OCI-LY3 (cell line): ENCODE data around the gene TAB3.
"Not testable (repeated sequence)": the region's sequence is repeated elsewhere in the genome, so short reads cannot be mapped to it uniquely, and the experiment has no call there.

ENCODE experiments used
- H2AFZ ChIP-seq: fragments of 200-600, 300-600 bp; shearing (Covaris generic); 2 replicates; pipeline ENCODE4 v1.6.0; 2014; ENCODE audit warnings: antibody characterized with exemption, low read depth, low read length
- H3K27ac ChIP-seq: fragments of 200-600, 300-600 bp; sonication (generic); 2 replicates; pipeline ENCODE4 v1.5.1; 2014; ENCODE audit warnings: mild to moderate bottlenecking, low read length, moderate library complexity, mixed read lengths
- H3K27me3 ChIP-seq: fragments of 200-600, 300-600 bp; sonication (generic); 2 replicates; pipeline ENCODE4 v1.6.1; 2014; ENCODE audit warnings: low read depth, low read length, mixed read lengths
- H3K36me3 ChIP-seq: fragments of 200-600, 300-600 bp; sonication (generic); replicated peaks from 2 replicates; pipeline ENCODE3; 2014; ENCODE audit warnings: low read depth, low read length, mixed read lengths
- H3K4me1 ChIP-seq: fragments of 300-600, 200-600 bp; sonication (generic); 2 replicates; pipeline ENCODE4 v1.6.1; 2014; ENCODE audit warnings: low read length, mixed read lengths
- H3K4me2 ChIP-seq: fragments of 200-600, 300-600 bp; sonication (generic); 2 replicates; pipeline ENCODE4 v1.6.1; 2014; ENCODE audit warnings: low read length, mixed read lengths
- H3K4me3 ChIP-seq: fragments of 300-600, 200-600 bp; sonication (generic); 2 replicates; pipeline ENCODE4 v1.5.1; 2014; ENCODE audit warnings: antibody characterized with exemption, mild to moderate bottlenecking, low read length, moderate library complexity
- H3K79me2 ChIP-seq: fragments of 300-600, 200-600 bp; shearing (Covaris generic); 2 replicates; pipeline ENCODE4 v1.6.1; 2014; ENCODE audit warnings: mild to moderate bottlenecking, low read length, mixed read lengths
- H3K9ac ChIP-seq: fragments of 300-600, 200-600 bp; shearing (Covaris generic); 2 replicates; pipeline ENCODE4 v1.6.0; 2014; ENCODE audit warnings: mild to moderate bottlenecking, low read length, moderate library complexity
- H3K9me3 ChIP-seq: fragments of 200-600, 300-600 bp; shearing (Covaris generic); 2 replicates; pipeline ENCODE4 v1.6.1; 2014; ENCODE audit warnings: low read length, mixed read lengths; ENCODE audit not compliant: insufficient read depth
- H4K20me1 ChIP-seq: fragments of 200-600, 300-600 bp; sonication (generic); 2 replicates; pipeline ENCODE4 v1.6.1; 2016; ENCODE audit warnings: low read length, mixed read lengths; ENCODE audit not compliant: insufficient read depth
- EZH2phosphoT487 ChIP-seq: fragments of 200-600 bp; shearing (Covaris generic); IDR thresholded peaks from 2 replicates; pipeline ENCODE4 v1.6.1; 2018; ENCODE audit warnings: antibody characterized with exemption, mixed run types, low read depth
- TF ChIP-seq, protein P1 (sequence below): fragments of 200-600, 300-600 bp; sonication (generic); IDR thresholded peaks from 2 replicates; pipeline ENCODE4 v1.5.1; 2014; ENCODE audit warnings: antibody characterized with exemption, low read length, low read depth

Gene TAB3

DNA sequence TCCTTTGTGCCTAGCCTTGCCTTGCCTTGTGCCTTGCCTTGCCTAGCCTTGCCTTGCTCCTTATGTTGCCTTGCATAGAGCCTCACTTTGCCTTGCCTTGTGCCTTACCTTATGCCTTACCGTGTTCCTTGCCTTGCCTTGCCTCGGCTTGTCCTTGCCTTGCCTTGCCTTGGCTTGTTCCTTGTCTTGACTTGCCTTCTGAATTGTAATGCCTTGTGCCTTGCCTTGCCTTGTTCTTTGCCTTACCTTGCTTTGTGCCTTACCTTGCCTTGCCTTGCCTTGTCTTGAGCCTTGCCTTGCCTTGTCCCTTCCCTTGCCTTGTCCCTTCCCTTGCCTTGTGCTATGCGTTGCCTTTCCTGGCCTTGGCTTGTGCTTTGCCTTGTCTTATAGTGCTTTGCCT lies 90.2 kb downstream of the TAB3 start:
- no peak overlapping the region for H2AFZ ChIP-seq
- no peak for TF ChIP-seq EZH2phosphoT487
- TF ChIP-seq, protein P1, sequence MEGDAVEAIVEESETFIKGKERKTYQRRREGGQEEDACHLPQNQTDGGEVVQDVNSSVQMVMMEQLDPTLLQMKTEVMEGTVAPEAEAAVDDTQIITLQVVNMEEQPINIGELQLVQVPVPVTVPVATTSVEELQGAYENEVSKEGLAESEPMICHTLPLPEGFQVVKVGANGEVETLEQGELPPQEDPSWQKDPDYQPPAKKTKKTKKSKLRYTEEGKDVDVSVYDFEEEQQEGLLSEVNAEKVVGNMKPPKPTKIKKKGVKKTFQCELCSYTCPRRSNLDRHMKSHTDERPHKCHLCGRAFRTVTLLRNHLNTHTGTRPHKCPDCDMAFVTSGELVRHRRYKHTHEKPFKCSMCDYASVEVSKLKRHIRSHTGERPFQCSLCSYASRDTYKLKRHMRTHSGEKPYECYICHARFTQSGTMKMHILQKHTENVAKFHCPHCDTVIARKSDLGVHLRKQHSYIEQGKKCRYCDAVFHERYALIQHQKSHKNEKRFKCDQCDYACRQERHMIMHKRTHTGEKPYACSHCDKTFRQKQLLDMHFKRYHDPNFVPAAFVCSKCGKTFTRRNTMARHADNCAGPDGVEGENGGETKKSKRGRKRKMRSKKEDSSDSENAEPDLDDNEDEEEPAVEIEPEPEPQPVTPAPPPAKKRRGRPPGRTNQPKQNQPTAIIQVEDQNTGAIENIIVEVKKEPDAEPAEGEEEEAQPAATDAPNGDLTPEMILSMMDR: no peak
- H3K27ac ChIP-seq: no peak overlapping the region
- no peaks in the 10 kb centered on the region for H3K36me3 ChIP-seq
- no peaks in the 10 kb centered on the region for H3K4me1 ChIP-seq
- H3K4me3 ChIP-seq: no peak overlapping the region
- H3K4me2 ChIP-seq: no peak overlapping the region
- no peaks in the 10 kb centered on the region for H3K79me2 ChIP-seq
- H3K9me3 ChIP-seq: no peaks in the 10 kb centered on the region
- H3K27me3 ChIP-seq: no peaks in the 10 kb centered on the region
- H3K9ac ChIP-seq: no peak overlapping the region
- H4K20me1 ChIP-seq: no peaks in the 10 kb centered on the region

- H3K36me3 ChIP-seq, H2AFZ ChIP-seq, H3K4me1 ChIP-seq, H3K4me2 ChIP-seq, H3K27ac ChIP-seq, H3K27me3 ChIP-seq, H3K4me3 ChIP-seq, H3K79me2 ChIP-seq, H3K9ac ChIP-seq, H4K20me1 ChIP-seq, H3K9me3 ChIP-seq: not testable (repeated sequence)
Observed at GRCh38 chrX:30797301-30797700, 91.8 kb downstream of the TAB3 start.

- Histone ChIP-seq H3K4me2 (no peak overlapping the region), H2AFZ (no peak overlapping the region), H3K9me3 (no peaks in the 10 kb centered on the region), H3K36me3 (no peaks in the 10 kb centered on the region), H3K4me3 (no peak overlapping the region), H3K27ac (no peak overlapping the region), H3K27me3 (no peaks in the 10 kb centered on the region), H4K20me1 (no peaks in the 10 kb centered on the region), H3K79me2 (no peaks in the 10 kb centered on the region), H3K4me1 (no peaks in the 10 kb centered on the region), H3K9ac (no peak overlapping the region)
- TF ChIP-seq EZH2phosphoT487: no peak
- TF ChIP-seq, protein P1: no peak
Observed at GRCh38 chrX:30795981-30796958, 92.8 kb downstream of the TAB3 start.

- Histone ChIP-seq H3K4me2 (no peak overlapping the region), H3K9me3 (no peaks in the 10 kb centered on the region), H3K4me3 (no peak overlapping the region), H3K36me3 (no peaks in the 10 kb centered on the region), H4K20me1 (no peaks in the 10 kb centered on the region), H3K79me2 (no peaks in the 10 kb centered on the region), H3K27me3 (no peaks in the 10 kb centered on the region), H2AFZ (no peak overlapping the region), H3K9ac (no peak overlapping the region), H3K4me1 (no peaks in the 10 kb centered on the region), H3K27ac (no peak overlapping the region)
- TF ChIP-seq, protein P1: no peak
- TF ChIP-seq EZH2phosphoT487: no peak
Observed at GRCh38 chrX:30794497-30794896, 94.6 kb downstream of the TAB3 start.
